IPS-11a (cell line): Measurements from ENCODE around the gene NCOA1.
"Not testable (repeated sequence)": the region's sequence is repeated elsewhere in the genome, so short reads cannot be mapped to it uniquely, and the experiment has no call there.

Source experiments
- H3K4me3 ChIP-seq: one replicate; pipeline ENCODE4 v1.5.1; 2013; ENCODE audit warnings: low read depth, low read length, control low read depth

Gene NCOA1

DNA sequence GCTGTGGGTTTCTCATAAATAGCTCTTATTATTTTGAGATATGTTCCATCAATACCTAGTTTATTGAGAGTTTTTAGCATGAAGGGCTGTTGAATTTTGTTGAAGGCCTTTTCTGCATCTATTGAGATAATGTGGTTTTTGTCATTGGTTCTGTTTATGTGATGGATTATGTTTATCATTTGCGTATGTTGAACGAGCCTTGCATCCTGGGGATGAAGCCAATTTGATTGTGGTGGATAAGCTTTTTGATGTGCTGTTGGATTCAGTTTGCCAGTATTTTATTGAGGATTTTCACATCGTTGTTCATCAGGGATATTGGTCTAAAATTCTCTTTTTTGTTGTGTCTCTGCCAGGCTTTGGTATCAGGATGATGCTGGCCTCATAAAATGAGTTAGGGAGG is 42.5 kb downstream of the NCOA1 start:
- not testable (repeated sequence) for H3K4me3 ChIP-seq

GRCh38 chr2:24538720-24539119 is 47.7 kb downstream of the NCOA1 start:
- H3K4me3 ChIP-seq = no peak overlapping the region

GRCh38 chr2:24539258-24539657 is 48.2 kb downstream of the NCOA1 start:
- H3K4me3 ChIP-seq = no peak overlapping the region

- H3K4me3 ChIP-seq = no peak overlapping the region
These were observed 49.0 kb downstream of the NCOA1 start for GRCh38 chr2:24540011-24540477.

DNA sequence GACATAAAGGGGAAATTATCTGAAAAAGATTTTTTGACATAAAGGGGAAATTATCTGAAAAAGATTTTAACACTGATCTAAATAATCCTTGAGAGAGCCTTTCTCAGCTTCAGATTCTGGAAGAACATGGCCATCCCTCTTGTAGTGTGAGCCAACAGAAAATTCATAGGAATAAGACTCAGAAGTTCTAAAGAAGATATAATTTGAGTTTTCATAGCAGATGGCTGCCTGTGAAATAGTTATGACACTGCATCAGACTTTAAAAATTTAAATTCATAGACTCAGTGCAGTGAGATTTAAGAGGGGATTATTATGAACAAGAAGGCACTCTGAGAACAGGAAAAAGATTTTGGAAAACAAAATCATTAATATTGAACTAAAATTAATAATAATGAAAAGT is 50.6 kb downstream of the NCOA1 start:
- no peak overlapping the region for H3K4me3 ChIP-seq

DNA sequence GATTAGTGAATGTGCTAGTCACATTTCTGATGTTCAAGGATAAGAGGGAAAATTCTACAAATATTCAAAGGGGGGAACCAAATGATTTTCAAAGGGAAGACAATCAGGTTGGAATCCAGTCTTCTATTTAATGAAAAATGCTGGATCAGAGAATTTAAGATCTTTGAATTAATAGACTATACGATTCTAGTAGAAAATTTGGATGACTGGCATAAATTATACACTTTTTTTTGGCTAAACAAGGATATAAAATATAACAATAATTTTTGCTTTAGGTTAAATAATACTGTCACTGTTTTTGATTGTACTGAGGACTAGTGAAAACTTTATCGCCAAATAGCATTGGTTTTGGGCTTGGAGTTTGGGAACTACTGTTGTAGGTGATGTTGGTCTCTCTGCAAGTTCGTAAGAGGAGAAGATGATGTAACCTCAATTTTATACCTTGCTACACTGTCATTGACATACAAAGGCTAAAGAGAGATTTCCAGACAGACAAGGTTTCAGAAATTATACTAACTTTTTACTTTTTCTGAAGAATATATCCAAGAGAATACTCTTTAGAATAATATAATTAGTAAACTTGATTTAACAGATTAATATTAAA is 51.3 kb downstream of the NCOA1 start:
- no peak overlapping the region for H3K4me3 ChIP-seq

DNA sequence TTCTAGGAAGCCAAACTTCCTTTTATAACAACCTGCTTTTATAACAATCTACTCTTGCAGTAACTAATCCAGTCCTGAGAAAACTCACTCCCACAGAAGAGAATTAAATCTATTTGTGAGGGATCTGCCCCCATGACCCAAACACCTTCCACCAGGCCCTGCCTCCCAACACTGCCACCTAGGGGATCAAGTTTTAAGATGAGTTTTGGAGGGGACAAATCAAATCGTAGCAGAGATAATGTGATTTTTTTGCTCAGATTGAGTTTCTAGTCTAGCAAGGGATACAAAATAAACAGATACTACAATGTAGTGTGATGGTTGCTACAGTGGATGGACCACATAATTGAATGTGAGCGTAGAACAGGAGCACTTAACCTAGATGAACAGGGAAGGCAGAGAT is 52.2 kb downstream of the NCOA1 start:
- no peak overlapping the region for H3K4me3 ChIP-seq

DNA sequence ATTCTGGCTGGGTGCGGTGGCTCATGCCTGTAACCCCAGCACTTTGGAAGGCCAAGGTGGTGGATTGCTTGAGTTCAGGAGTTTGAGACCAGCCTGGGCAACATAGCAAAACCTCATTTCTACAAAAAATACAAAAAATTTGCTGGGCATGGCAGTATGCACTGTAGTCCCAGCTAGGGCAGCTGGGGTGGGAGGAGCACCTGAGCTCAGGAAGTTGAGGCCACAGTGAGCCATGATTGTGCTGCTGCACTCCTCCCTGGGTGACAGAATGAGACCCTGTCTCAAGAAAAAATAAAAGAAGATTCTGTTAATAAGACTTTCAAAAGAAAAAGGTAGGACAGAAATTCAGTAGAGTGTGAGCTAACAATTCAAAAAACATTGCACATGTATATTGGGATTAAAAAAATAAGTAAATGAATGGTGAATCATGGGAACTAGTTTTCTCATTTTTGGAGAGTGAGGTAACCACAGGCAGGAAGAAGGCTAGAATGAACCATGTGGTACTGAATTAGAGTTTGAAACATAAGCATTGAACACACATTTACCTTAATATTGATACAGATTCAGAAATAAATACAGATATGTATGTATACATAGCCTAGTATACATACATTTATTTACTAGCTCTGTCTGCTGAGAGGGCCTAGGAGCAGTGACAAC is 53.5 kb downstream of the NCOA1 start:
- H3K4me3 ChIP-seq = no peak overlapping the region

- H3K4me3 ChIP-seq = no peak overlapping the region
These were observed 55.6 kb downstream of the NCOA1 start for GRCh38 chr2:24546669-24547068.

DNA sequence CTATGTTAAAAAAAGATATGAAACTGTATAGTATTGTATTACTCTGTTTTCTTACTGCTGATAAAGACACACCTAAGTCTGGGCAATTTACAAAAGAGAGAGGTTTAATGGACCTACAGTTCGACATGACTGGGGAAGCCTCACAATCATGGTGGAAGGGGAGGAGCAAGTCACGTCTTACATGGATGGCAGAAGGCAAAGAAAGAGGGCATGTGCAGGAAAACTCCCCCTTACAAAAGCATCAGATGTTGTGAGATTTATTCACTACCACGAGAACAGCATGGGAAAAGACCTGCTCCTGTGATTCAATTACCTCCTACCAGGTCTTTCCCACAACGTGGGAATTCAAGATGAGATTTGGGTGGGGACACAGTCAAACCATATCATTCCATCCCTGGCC is 57.0 kb downstream of the NCOA1 start:
- no peak overlapping the region for H3K4me3 ChIP-seq

DNA sequence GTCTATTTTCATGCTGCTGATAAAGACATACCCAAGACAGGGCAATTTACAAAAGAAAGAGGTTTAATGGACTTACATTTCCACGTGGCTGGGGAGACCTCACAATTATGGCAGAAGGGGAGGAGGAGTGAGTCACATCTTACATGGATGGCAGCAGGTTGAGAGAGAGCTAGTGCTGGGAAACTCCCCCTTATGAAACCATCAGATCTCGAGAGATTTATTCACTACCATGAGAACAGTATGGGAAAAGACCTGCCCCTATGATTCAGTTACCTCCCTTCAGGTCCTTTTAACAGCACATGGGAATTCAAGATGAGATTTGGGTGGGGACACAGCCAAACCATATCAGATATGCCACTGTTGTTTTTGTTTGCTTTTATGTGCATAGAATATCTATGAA is 59.2 kb downstream of the NCOA1 start:
- H3K4me3 ChIP-seq = not testable (repeated sequence)

DNA sequence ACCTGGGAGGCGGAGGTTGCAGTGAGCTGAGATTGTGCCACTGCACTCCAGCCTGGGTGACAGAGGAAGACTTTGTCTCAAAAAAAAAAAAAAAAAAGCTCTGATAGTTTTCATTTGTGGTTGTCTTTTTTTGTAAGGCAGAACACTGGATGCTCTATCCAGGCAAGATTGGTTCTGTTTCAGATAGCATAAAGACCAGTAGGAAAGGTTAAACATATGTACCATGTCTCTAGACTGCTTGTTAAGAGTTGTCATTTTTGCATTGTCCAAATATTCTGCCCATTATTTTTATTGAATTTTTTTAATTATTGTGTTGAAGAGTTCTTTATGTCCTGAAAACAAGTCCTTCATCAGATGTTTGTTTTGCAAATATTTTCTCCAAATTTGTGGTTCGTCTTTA is 60.0 kb downstream of the NCOA1 start:
- no peak overlapping the region for H3K4me3 ChIP-seq

GRCh38 chr2:24552836-24553235 is 61.8 kb downstream of the NCOA1 start:
- H3K4me3 ChIP-seq = no peak overlapping the region

DNA sequence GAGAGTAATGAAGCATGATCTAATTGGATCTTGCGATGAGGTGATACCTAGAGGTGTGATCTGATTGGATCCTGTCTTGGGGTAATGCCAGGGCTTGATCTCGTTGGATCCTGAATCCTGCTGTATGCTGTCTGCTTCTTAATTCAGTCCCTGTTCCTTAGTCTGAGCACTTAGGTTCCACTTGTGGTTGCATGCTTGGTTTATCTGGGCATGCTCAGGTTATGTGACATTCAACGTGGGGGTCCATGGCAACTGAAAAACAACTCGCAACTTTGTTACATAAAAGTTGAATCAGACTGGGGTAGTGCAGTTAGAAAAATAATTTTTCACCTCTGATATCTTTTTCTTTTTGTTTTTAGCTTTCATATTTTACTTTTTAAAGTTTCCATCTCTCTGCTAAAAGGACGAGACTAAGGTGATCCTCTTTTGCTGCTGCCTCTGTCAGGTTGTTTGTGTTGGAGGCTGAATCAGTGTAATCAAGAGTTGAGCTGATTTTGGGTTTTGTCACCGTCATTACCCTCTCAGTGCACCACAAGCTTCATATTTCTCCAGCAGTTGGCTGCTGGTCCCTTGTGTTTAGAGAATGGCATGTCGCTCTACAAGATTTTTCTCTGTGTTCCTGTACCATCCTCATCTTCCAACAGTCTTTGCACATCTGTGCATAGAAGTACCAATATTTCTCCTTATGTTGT is 67.9 kb downstream of the NCOA1 start:
- H3K4me3 ChIP-seq = no peak overlapping the region

GRCh38 chr2:24559473-24560113 is 68.5 kb downstream of the NCOA1 start:
- H3K4me3 ChIP-seq = no peak overlapping the region

- H3K4me3 ChIP-seq = no peak overlapping the region
These were observed 74.5 kb downstream of the NCOA1 start for GRCh38 chr2:24565537-24565936.

DNA sequence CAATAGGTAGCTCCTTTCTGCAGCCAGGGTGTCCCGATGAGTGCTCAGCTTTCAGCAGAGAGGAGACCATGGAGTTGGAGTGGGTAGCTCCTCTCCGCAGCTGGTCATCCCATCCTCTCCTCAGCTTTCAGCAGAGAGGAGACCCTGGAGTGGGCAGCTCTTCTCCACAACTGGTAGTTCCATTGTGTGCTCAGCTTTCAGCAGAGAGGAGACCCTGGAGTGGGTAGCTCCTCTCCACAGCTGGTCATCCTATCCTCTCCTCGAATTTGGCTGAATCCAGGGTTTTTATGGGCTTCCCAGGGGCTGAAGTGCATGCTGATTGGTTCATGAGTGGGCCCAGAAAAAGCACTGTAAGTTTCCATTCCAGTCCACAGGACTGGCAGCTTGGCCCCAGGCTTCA is 75.2 kb downstream of the NCOA1 start:
- no peak overlapping the region for H3K4me3 ChIP-seq

DNA sequence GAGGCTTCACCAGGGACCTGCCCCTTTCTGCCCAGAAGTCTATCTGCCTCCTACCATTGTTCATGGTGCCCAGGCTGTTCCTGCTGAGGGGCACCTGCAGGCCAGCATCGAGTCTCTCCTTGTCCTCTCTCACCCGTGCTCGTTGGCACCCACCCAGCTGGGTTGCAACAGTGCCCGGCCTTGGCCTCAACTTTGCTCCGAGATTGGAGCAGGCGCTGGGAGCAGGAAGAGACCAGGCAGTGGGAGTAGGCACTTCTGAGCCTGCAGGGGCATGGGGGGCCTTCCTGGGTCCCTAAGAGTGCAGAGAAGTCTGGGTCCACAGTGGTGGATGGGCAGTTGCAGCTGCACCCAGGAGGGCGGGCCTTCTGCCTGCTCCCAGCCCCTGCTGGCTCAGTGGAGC is 75.6 kb downstream of the NCOA1 start:
- no peak overlapping the region for H3K4me3 ChIP-seq

DNA sequence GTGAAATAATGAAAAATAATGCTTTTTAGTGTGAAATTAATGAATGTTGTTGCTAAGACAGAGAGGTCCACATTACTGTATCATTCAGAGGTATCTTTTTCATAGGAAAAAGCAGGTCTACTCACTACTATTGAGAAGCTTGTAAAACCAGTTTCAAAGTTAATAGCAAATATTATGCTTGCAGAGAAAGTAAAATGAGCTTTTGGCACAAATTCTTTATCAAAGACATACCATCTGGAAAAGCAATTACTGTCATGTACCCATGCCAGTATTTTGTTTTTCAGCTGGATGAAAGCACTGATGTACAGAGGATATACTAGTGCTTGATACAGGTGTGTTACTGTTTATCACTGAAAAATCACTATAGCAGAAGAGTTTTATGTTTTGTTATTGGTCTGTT is 77.5 kb downstream of the NCOA1 start:
- no peak overlapping the region for H3K4me3 ChIP-seq

DNA sequence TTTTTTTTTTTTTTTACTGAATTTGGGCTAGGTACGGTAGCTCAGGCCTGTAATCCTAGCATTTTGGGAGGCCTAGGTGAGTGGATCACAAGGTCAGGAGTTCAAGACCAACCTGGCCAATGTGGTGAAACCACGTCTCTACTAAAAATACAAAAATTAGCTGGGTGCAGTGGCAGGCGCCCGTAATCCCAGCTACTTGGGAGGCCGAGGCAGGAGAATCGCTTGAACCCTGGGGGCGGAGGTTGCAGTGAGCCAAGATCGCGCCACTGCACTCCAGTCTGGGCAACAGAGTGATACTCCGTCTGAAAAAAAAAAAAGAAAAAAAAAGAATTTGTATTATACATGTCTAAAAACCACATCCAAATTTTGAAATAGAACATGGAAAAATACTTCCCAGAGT is 78.5 kb downstream of the NCOA1 start:
- not testable (repeated sequence) for H3K4me3 ChIP-seq

DNA sequence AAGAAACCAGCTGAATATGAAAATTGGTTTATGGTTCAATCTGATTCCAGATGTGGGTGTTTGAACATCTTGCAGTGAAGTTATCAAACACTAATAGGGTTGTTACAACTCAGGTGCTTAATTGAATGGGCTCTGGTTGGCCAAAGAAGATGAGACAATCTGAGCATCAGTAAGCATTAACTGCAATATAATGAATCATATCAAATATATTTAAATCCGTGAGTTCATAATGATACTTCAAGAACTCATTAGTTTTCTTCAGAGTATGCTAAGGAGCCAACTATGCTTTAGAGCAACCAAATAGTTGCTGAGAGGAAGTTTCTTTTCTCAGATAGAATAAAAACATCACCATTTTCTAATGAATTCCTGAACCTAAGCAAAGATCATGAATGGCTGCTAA is 79.2 kb downstream of the NCOA1 start:
- H3K4me3 ChIP-seq = no peak overlapping the region
